Activated B cell treated with CpG ODN at 0.5 μM for 24 hours (primary cell): ENCODE results near the gene ITPR3. TPM values are rescaled to one million over a fixed set of nuclear protein-coding genes. Genes with fewer than 3 reads are reported as not detected.

Source experiments
- ATAC-seq: fragments of 200-7000 bp; cut with Tn5 transposase; one replicate; pipeline ENCODE4 v1.10.0; 2021; ENCODE audit warnings: low read depth, mild to moderate bottlenecking, moderate library complexity
- CTCF ChIA-PET: fragments of 350-600 bp; sonication (Branson Sonifier 250); formaldehyde crosslinking; loops from one replicate; lab custom pipeline; 2021; ENCODE audit warnings: antibody characterized with exemption; lab: Charles Lee
- POLR2A ChIA-PET: fragments of 350-600 bp; sonication (Branson Sonifier 250); formaldehyde crosslinking; loops from one replicate; lab custom pipeline; 2021; ENCODE audit warnings: antibody characterized with exemption; lab: Charles Lee
- DNase-seq: peaks from one replicate; pipeline ENCODE4 v3.0.0; 2022
- H3K27ac Mint-ChIP-seq: one replicate; pipeline ENCODE4 v1.8.0; 2020; ENCODE audit warnings: mixed read lengths
- H3K27me3 Mint-ChIP-seq: one replicate; pipeline ENCODE4 v1.8.0; 2021; ENCODE audit warnings: mixed read lengths
- H3K36me3 Mint-ChIP-seq: one replicate; pipeline ENCODE4 v1.8.0; 2021; ENCODE audit warnings: low read depth, mixed read lengths
- H3K4me1 Mint-ChIP-seq: one replicate; pipeline ENCODE4 v1.8.0; 2021; ENCODE audit warnings: mixed read lengths
- H3K4me3 Mint-ChIP-seq: one replicate; pipeline ENCODE4 v1.8.0; 2020; ENCODE audit warnings: mild to moderate bottlenecking, mixed read lengths
- H3K9me3 Mint-ChIP-seq: one replicate; pipeline ENCODE4 v1.8.0; 2020; ENCODE audit warnings: mixed read lengths
- CTCF ChIP-seq: fragments of 200-600 bp; IDR thresholded peaks from one replicate; pipeline ENCODE4 v1.8.0; 2022; ENCODE audit warnings: antibody characterized with exemption, mild to moderate bottlenecking
- intact Hi-C: fragments of 100-400 bp; cut with micrococcal nuclease; formaldehyde crosslinking; loops from one replicate; pipeline ENCODE4 v1.15.1; 2024
- total RNA-seq: library from RNA; stranded (reverse); gene quantifications from 2 replicates; pipeline ENCODE4 v1.2.3, GENCODE V29; 2022

Gene ITPR3
- total RNA-seq, 1 donor from 2014 or later, result 35.5 TPM

GRCh38 chr6:33693186-33694105 lies 72.3 kb downstream of the ITPR3 start:
- DNase-seq (no peak), ATAC-seq (peak; percentile 13)
- ChIA-PET POLR2A (interaction anchor here (0.5 to 3.6 kb wide), 9 partner anchors 18 to 351 kb away, joined by 3 to 17 read pairs (median 6); partner anchors contain the start of genes ITPR3, UQCC2 and ZBTB9), CTCF (interaction anchor here (2.0 kb wide), 1 partner anchor 86 kb away, joined by 7 read pairs; no protein-coding TSS in a partner anchor)
- Mint-ChIP-seq H3K9me3 (no peaks in the 10 kb centered on the region), H3K36me3 (peaks cover 66% of the 10 kb centered on the region), H3K4me1 (peaks cover 68% of the 10 kb centered on the region), H3K27me3 (no peaks in the 10 kb centered on the region), H3K27ac (peak overlapping the region; percentile 88), H3K4me3 (peak overlapping the region; percentile 41)
- TF ChIP-seq CTCF, result no peak
- intact Hi-C loops, result loop anchor here (2.0 kb wide), 1 partner anchor 61 kb away; no protein-coding TSS in a partner anchor

DNA sequence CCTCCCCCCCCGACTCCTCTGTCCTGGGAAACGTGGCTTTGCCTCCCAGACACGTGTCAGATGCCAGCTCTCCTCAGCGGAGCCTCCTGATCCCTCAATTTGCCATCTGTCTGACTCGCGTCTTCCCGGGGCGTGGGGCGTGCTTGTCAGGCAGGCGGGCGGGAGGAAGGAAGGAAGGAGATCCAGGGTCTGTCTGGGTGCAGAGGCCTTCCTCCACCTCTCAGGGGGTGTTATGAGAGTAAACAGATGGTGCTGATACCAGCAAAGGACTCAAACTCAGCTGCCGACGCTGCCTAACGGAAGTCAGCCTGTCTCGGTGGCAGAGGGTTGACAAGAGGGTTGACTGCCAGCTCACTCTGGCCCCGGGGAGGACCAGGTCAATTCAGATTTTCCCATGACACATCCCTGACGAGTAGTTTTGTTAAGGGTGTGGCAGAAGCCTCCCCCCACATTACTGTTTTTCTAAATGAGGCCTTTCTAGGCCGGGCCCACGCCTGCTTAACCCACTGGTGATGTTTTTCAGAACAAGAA lies 73.3 kb downstream of the ITPR3 start:
- POLR2A ChIA-PET, result interaction anchor here (0.6 to 3.6 kb wide), 8 partner anchors 17 to 315 kb away, joined by 3 to 17 read pairs (median 8); partner anchors contain the start of genes ITPR3, UQCC2 and ZBTB9
- peak overlapping the region; percentile 83 for H3K27ac Mint-ChIP-seq
- H3K4me3 Mint-ChIP-seq, result peak overlapping the region; percentile 24
- H3K9me3 Mint-ChIP-seq, result no peaks in the 10 kb centered on the region
- H3K4me1 Mint-ChIP-seq, result peaks cover 78% of the 10 kb centered on the region
- DNase-seq (no peak), ATAC-seq (peak; percentile 14)
- no peak for TF ChIP-seq CTCF
- H3K36me3 Mint-ChIP-seq, result peaks cover 59% of the 10 kb centered on the region
- H3K27me3 Mint-ChIP-seq, result no peaks in the 10 kb centered on the region
- intact Hi-C loops, result no loop called here
- CTCF ChIA-PET, result interaction anchor here (0.9 to 2.0 kb wide), 3 partner anchors 87 to 124 kb away, joined by 3 to 7 read pairs (median 4); no protein-coding TSS in a partner anchor

GRCh38 chr6:33694977-33695376 lies 73.9 kb downstream of the ITPR3 start:
- ATAC-seq, result no peak
- ChIA-PET POLR2A (interaction anchor here (1.5 to 3.6 kb wide), 5 partner anchors 16 to 124 kb away, joined by 5 to 17 read pairs (median 10); partner anchors contain the start of genes BAK1, ITPR3 and UQCC2), CTCF (interaction anchor here (0.9 to 2.0 kb wide), 3 partner anchors 87 to 124 kb away, joined by 3 to 7 read pairs (median 4); no protein-coding TSS in a partner anchor)
- Mint-ChIP-seq H3K27ac (peak overlapping the region; percentile 83), H3K4me1 (peaks cover 83% of the 10 kb centered on the region), H3K36me3 (peaks cover 55% of the 10 kb centered on the region), H3K4me3 (no peak overlapping the region), H3K27me3 (no peaks in the 10 kb centered on the region), H3K9me3 (no peaks in the 10 kb centered on the region)
- intact Hi-C loops, result loop anchor here (5.0 kb wide), 1 partner anchor 268 kb away; no protein-coding TSS in a partner anchor
- DNase-seq, result no peak
- no peak for TF ChIP-seq CTCF

DNA sequence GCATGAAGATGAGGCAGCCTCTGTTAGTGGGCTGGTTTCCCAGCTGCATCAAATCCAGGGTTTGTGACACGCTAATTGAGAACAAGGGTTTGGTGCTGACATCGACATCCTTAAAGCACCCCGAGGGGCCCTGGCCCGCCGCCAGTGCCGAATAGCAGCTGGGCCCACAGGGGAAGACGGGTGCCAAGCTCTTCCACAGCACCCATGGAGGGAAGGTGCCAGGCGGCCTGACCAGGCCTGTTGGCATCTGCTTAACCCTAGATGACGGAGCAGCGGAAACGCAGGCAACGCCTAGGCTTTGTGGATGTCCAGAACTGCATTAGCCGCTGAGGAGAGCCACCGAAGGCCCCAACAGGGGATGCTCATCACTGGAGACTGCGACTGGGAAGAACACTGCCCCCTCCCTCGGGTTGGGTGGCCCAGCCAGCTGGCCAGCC lies 74.3 kb downstream of the ITPR3 start:
- no peaks in the 10 kb centered on the region for H3K9me3 Mint-ChIP-seq
- H3K36me3 Mint-ChIP-seq, result peaks cover 54% of the 10 kb centered on the region
- H3K4me1 Mint-ChIP-seq, result peaks cover 88% of the 10 kb centered on the region
- ATAC-seq (no peak), DNase-seq (no peak)
- TF ChIP-seq CTCF, result no peak
- H3K4me3 Mint-ChIP-seq, result no peak overlapping the region
- H3K27me3 Mint-ChIP-seq, result no peaks in the 10 kb centered on the region
- ChIA-PET CTCF (interaction anchor here (0.9 kb wide), 2 partner anchors 16 to 105 kb away, joined by 3 to 4 read pairs; no protein-coding TSS in a partner anchor), POLR2A (interaction anchor here (1.2 to 3.6 kb wide), 6 partner anchors 16 to 125 kb away, joined by 3 to 17 read pairs (median 8); partner anchors contain the start of genes BAK1, ITPR3 and UQCC2)
- H3K27ac Mint-ChIP-seq, result peak overlapping the region; percentile 90
- intact Hi-C loops, result loop anchor here (5.0 kb wide), 1 partner anchor 268 kb away; no protein-coding TSS in a partner anchor
